Measurements from ENCODE around the gene SEL1L. TPM values are rescaled to one million over a fixed set of nuclear protein-coding genes. Genes with fewer than 3 reads are reported as not detected.

Gene SEL1L
- total RNA-seq, 1 experiment from 2014 or later: 41.4 TPM

DNA sequence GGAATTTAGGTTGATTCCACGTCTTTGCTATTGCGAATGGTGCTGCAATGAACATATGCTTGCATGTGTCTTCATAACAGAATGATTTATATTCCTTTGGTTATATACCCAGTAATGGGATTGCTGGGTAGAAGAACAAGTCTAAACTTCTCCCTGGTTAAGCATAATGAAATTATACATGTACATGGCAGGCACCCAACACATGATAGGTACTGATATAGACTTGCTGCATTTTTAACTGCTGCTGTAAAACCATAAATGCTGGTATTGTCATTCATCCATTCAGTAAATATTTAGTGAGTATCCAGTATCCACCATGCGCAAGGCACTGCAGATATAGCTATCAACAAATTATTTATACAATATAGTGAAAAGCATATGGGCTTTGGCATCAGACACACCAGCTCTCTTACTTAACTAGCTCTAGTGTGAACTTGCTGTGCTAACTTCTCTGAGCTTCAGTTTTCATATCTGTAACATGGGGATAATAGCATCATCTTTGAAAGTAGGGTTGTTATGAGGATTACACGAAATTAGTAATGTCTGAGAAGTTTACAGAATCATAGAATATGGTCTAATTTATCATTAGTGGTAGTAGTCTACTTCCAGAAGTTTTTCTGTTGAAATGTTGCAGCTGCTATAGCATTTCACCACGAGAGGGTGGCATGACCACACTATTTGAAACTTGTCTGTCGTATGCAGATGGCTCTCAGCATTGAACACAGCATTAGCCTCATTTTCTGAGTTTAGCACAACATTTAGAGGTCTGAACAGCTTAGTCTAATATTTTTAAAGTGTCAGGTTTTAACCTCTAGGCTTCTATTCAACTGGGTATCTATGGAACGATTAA lies 32.0 kb upstream of the SEL1L start:
- Histone ChIP-seq H2AFZ (ENCODE audit: low read depth, low read length, poor library complexity, severe bottlenecking) (no peak overlapping the region), H3K27me3 (ENCODE audit: insufficient read depth, low read length) (peaks cover 24% of the 10 kb centered on the region)

More for the DNA sequence above, 32.0 kb upstream of the SEL1L start:
- Histone ChIP-seq H3K79me2 (ENCODE audit: insufficient read depth, low read length) (no peaks in the 10 kb centered on the region), H3K4me1 (ENCODE audit: control insufficient read depth in 1 of 2, insufficient read depth in 2 of 2, low read length in 2 of 2) (no peaks in the 10 kb centered on the region), H3K4me2 (ENCODE audit: low read length) (no peak overlapping the region), H3K27ac (ENCODE audit: low read depth, low read length) (no peak overlapping the region), H3K36me3 (ENCODE audit: control insufficient read depth in 1 of 2, insufficient read depth in 2 of 2, low read length in 2 of 2) (no peaks in the 10 kb centered on the region; a peak in 1 of 4 replicates), H3K9me2 (ENCODE audit: insufficient read depth) (no peaks in the 10 kb centered on the region), H3K9ac (ENCODE audit: low read length) (no peak overlapping the region), H3K9me3 (ENCODE audit: control insufficient read depth in 1 of 2, insufficient read depth in 1 of 2, low read depth in 1 of 2, low read length in 2 of 2) (no peaks in the 10 kb centered on the region), H3K4me3 (replicated peaks in 1 of 2; ENCODE audit: low read depth in 1 of 2, low read length in 2 of 2) (no peak overlapping the region), H4K20me1 (ENCODE audit: insufficient read depth) (no peaks in the 10 kb centered on the region)
- POLR2A ChIA-PET: interaction anchor here (0.7 kb wide), 1 partner anchor 968 kb away, joined by 3 read pairs; no protein-coding TSS in a partner anchor
- no TSS peak for BruUV-seq (replicated peaks)
- RAD21 ChIA-PET (ENCODE audit: low non-redundant PET in 1 of 2, low total read pairs in 2 of 2, uncharacterized antibody in 2 of 2, unreplicated experiment in 2 of 2): no interaction called here
- ATAC-seq (peak; percentile 70; the same call in 1 of the 2 replicates), DNase-seq (ENCODE audit: low read depth, low spot score) (peak; percentile 8)
- TF ChIP-seq JUND (IDR thresholded peaks at IDR 0.05): no peak
- TF ChIP-seq SP1 (IDR thresholded peaks at IDR 0.05; ENCODE audit: low read depth): no peak
- no peak for TF ChIP-seq EZH2 (IDR thresholded peaks at IDR 0.05)
- TF ChIP-seq ZNF274 (IDR thresholded peaks at IDR 0.05; ENCODE audit: low read depth, low read length): no peak
- TF ChIP-seq YY1 (IDR thresholded peaks at IDR 0.05; ENCODE audit: extremely low read depth, insufficient replicate concordance, low read depth, low read length): no peak
- TF ChIP-seq ZFX (IDR thresholded peaks at IDR 0.05): no peak
- no peak for TF ChIP-seq TCF7L2 (IDR thresholded peaks at IDR 0.05; ENCODE audit: borderline replicate concordance, extremely low read depth, insufficient read depth, insufficient read length)
- TF ChIP-seq, protein P1, sequence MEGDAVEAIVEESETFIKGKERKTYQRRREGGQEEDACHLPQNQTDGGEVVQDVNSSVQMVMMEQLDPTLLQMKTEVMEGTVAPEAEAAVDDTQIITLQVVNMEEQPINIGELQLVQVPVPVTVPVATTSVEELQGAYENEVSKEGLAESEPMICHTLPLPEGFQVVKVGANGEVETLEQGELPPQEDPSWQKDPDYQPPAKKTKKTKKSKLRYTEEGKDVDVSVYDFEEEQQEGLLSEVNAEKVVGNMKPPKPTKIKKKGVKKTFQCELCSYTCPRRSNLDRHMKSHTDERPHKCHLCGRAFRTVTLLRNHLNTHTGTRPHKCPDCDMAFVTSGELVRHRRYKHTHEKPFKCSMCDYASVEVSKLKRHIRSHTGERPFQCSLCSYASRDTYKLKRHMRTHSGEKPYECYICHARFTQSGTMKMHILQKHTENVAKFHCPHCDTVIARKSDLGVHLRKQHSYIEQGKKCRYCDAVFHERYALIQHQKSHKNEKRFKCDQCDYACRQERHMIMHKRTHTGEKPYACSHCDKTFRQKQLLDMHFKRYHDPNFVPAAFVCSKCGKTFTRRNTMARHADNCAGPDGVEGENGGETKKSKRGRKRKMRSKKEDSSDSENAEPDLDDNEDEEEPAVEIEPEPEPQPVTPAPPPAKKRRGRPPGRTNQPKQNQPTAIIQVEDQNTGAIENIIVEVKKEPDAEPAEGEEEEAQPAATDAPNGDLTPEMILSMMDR (IDR thresholded peaks at IDR 0.05 in 2 of 3, conservative IDR thresholded peaks at IDR 0.05 in 1 of 3; ENCODE audit: borderline replicate concordance in 1 of 3, insufficient read depth in 1 of 3, low read depth in 2 of 3, low read length in 2 of 3): peak; percentile 9 to 70 (median 47); a peak in 4 of 6 replicates
- no peak for TF ChIP-seq SRF (IDR thresholded peaks at IDR 0.05; ENCODE audit: low read depth)
- TF ChIP-seq SIN3A (IDR thresholded peaks at IDR 0.05; ENCODE audit: low read depth): no peak
- no peak for TF ChIP-seq CEBPB (IDR thresholded peaks at IDR 0.05; ENCODE audit: low read depth)
- TF ChIP-seq FOSL1 (IDR thresholded peaks at IDR 0.05; ENCODE audit: low read depth): no peak
- TF ChIP-seq ELF1 (IDR thresholded peaks at IDR 0.05; ENCODE audit: borderline replicate concordance, low read depth): no peak
- TF ChIP-seq RAD21 (IDR thresholded peaks at IDR 0.05; ENCODE audit: low read depth): peak; percentile 56
- no peak for TF ChIP-seq EGR1 (IDR thresholded peaks at IDR 0.05; ENCODE audit: low read depth)
- TF ChIP-seq, protein P2, sequence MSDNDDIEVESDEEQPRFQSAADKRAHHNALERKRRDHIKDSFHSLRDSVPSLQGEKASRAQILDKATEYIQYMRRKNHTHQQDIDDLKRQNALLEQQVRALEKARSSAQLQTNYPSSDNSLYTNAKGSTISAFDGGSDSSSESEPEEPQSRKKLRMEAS (IDR thresholded peaks at IDR 0.05): no peak
- no peak for TF ChIP-seq CBX3 (IDR thresholded peaks at IDR 0.05; ENCODE audit: low read depth)
- no peak for TF ChIP-seq POLR2AphosphoS5 (IDR thresholded peaks at IDR 0.05; ENCODE audit: low read depth, low read length)
- CTCF ChIA-PET: interaction anchor here (0.6 kb wide), 1 partner anchor 10 kb away, joined by 3 read pairs; no protein-coding TSS in a partner anchor
- intact Hi-C loops (cut with micrococcal nuclease): no loop called here
